ENCODE measurements around the gene CDKN2B-AS1.

CDKN2B-AS1 gene

DNA sequence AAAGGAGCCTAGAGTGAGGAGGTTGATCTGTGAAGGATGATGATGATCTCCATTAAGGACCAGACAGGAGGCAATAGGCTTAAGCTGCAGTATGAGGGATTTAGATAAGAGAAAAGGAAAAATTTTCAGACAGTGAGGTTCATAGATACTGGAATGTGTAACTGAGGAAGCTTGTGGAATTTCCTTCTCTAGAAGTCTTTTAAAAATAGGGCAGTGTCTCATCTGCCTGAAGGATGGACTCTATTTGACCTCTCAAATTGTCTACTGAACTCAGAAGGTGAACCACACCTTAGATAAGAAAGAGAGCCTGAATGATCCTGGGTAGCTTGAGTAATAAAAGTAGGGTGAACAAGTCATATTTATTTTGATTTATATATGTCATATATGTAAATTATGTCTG lies 162.7 kb downstream of the CDKN2B-AS1 start:
- no peak for DNase-seq (ENCODE audit: low spot score)

DNA sequence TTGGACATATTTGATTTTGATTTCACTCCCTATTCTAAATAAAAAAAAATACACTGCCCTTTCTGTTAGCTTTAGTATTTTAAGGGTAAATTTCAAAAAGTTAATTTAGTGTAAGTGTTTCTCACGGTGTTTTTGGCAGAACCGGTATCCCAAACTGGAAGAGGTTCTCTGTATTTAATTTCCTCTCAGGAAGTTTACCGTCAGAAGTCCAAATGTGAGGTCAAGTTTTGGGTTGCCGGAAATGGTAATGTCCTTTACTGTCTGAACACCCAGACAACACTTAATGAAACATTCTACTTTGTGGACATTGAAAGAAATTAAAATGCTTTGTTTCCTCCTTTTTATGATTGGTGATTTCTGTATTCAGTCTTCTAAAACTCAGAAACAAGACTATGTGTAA lies 163.2 kb downstream of the CDKN2B-AS1 start:
- DNase-seq (ENCODE audit: low spot score) = no peak

DNA sequence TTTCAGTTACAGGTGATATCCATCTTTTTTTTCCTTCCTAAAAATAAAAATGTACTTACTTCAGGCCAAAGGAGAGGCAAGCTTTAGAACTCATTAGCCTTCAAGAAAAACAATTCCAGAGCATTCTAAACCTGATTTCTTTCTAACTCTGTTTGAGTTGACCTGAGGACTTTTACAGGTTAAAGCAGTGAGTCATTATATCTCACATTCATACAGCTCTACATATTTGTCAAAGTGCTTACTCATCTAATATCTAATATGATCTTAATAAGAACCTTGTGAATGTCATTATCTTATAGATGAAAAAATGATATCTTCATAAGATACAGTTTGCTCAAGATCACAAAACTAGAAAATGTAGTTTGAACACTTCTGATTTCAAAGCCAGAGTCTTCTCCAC lies 163.7 kb downstream of the CDKN2B-AS1 start:
- DNase-seq (ENCODE audit: low spot score) = peak; percentile 59

DNA sequence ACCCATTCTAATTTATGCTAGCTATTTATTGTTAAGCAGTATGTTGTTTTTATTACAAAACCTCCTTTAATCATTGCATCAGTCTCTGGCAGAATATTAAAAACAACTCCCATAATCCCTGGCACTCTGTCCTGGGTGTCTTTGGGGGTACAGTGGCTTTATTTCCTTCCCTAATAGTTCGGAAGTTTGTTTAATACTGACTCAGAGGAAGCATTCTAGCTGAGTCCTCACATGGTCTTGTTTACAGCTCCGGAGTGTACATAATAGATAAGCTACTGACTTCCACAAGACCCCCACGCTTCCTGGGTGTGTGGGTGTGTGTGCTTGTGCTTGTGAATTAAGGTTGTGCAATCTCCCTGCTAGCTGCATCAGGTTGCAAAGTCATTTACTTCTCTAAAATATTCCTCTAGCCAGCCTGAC lies 164.3 kb downstream of the CDKN2B-AS1 start:
- peak; percentile 98 for DNase-seq (ENCODE audit: low spot score)

DNA sequence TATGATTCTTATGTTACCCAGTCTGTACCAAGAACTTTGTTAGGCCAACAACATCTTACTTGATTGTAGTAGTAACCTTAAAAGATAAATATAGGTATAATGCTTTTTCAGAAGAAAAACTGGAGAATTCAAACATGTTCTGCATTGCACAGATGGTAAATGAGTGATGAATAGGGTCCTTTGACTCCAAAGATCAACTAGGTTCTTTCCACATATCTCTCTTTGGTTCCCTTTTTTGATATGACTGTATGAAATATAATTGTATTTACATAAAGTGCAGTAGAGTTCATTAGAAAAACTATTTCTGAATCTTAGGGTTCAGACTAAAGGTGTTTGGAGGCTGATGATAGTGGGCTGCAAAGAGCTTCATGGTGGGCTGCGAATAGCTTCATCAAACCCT lies 165.0 kb downstream of the CDKN2B-AS1 start:
- no peak for DNase-seq (ENCODE audit: low spot score)

DNA sequence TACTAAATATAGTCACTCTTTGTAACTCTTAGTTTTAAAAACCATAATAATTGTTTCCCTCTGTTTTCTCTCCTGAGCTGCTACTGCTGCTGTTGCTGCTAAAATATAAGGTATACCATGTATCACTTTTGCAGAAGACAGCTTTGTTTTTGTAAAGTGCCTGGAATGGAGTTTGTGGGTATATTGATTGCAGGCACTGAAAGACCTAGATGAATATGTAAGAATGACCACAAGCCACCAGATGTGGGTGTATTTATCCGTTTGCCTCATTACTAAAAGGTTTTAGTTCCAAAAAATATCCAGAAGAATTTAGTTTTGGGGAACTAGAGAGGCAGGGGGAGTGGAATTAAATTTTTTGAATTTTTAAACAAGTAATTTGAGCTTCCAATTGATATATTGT lies 165.6 kb downstream of the CDKN2B-AS1 start:
- DNase-seq (ENCODE audit: low spot score) = no peak

DNA sequence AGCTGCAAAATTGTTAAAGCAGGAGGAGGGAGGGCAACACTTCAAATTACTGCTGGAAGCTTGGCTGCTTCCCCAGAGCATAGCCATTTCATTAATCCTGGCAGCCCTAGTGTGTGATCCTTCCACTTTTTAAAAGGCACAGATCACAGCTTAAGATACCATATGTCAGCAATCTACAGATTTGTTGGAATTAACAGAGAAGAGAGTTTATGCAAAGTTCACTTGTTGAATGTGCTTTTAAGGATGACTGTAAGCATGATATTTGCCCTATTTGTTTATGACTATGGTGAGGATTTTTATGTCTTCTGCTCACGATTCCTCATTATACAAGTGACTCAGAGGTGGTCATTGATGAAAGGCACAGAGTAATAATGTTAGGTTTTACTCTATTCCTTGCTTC lies 170.6 kb downstream of the CDKN2B-AS1 start:
- DNase-seq (ENCODE audit: low spot score) = no peak

DNA sequence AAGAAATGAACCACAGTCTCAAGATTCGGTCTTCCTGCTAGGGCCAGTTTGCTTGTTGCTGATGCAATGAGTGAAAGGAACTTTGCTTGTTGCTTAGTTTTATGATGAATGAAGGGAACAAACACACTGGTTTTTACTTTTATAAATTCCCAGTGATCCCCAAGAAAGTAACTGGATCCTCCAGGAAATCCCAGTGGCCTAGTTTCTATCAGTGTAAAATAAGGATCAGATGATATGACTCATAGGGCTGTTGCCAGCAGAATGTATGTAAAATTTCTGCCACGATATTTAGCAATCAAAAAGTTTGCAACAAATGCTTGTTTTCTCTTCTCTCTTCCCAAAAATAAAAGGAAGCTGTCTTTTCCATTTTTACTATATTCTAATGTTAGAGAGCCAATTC lies 174.7 kb downstream of the CDKN2B-AS1 start:
- DNase-seq (ENCODE audit: low spot score) = no peak

DNA sequence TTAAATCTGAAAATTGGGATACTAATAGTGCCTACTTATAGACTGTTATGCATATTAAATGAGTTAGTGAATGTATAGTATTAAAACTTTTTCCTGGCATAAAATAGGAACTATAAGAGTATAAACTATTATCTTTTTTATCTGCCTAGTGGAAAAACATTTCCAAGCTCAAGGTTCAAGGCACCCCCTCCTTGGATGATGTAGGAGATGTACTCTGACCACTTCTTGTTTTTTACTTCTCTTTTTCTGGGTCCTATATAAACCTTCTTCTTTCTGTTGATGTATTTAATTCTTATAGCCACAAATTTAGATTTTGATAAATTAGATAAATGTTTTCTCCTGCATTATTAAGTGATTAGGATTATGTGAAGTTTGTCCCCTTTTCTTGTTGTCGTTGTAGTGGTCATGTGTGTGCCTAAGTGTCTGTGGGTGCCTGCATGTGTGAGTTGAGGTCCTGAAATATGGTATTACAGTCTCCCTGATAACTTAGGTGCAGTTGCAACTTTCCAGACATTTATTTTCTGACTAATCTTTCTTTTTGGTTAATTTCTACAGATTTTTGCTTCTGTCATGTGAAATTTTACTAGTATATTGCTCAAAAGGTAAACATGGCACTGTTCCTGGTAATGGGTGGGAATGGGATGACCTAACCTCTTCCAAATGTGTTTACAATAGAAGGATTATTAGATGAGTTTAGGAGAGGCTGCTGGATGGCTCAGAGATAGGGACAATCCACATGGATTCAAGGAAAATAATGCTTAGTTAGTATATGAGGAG lies 175.3 kb downstream of the CDKN2B-AS1 start:
- DNase-seq (ENCODE audit: low spot score) = no peak

Measured in SW480 (cell line).